Brain microvascular endothelial cell (primary cell): Measurements from ENCODE around the gene FOXA1.

Source experiments
- DNase-seq: peaks from one replicate; pipeline ENCODE4 v3.0.0-alpha.2; 2020
- H3K27ac ChIP-seq: fragments of 250-450 bp; sonication (Bioruptor Pico); 2 replicates; pipeline ENCODE4 v1.5.1; 2020; ENCODE audit warnings: mild to moderate bottlenecking, moderate library complexity
- H3K27me3 ChIP-seq: fragments of 250-450 bp; sonication (Bioruptor Pico); replicated peaks from 2 replicates; pipeline ENCODE4 v1.5.1; 2020; ENCODE audit warnings: mild to moderate bottlenecking
- H3K36me3 ChIP-seq: fragments of 250-450 bp; sonication (Bioruptor Pico); replicated peaks from 2 replicates; pipeline ENCODE4 v1.5.1; 2020; ENCODE audit warnings: mild to moderate bottlenecking
- H3K4me3 ChIP-seq: 2 replicates; pipeline ENCODE4 v1.5.1; 2011; ENCODE audit warnings: low read depth, mild to moderate bottlenecking, control low read depth, low read length, moderate library complexity
- in situ Hi-C: cut with HindIII; loops from 2 replicates; pipeline ENCODE4 v1.10.0; 2017; ENCODE audit warnings: low sequenced_read_pairs, low pct_ligation_motif_present
- TF ChIP-seq, protein P1 (sequence below): IDR thresholded peaks from 2 replicates; pipeline ENCODE4 v1.5.1; 2011; ENCODE audit warnings: low read depth, mild to moderate bottlenecking, moderate library complexity, low read length, control low read depth, inconsistent platforms; ENCODE audit errors: missing control alignments

Gene FOXA1

DNA sequence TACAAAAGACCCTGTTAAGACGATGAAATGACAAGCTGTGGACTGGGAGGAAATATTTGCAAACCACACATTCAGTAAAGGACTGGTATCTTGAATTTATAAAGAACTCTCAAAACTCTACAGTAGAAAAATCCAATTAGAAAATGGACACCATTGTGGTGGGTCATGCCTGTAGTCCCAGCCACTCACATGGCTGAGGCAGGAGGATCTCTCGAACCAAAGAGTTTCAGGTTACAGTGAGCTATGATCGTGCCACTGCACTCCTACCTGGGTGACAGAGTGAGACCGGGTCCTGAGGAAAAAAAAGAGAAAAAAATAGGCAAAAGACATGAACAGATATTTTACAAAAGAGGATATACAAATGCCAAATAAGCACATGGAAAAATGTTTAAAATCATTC lies 42.3 kb upstream of the FOXA1 start:
- TF ChIP-seq, protein P1, sequence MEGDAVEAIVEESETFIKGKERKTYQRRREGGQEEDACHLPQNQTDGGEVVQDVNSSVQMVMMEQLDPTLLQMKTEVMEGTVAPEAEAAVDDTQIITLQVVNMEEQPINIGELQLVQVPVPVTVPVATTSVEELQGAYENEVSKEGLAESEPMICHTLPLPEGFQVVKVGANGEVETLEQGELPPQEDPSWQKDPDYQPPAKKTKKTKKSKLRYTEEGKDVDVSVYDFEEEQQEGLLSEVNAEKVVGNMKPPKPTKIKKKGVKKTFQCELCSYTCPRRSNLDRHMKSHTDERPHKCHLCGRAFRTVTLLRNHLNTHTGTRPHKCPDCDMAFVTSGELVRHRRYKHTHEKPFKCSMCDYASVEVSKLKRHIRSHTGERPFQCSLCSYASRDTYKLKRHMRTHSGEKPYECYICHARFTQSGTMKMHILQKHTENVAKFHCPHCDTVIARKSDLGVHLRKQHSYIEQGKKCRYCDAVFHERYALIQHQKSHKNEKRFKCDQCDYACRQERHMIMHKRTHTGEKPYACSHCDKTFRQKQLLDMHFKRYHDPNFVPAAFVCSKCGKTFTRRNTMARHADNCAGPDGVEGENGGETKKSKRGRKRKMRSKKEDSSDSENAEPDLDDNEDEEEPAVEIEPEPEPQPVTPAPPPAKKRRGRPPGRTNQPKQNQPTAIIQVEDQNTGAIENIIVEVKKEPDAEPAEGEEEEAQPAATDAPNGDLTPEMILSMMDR = no peak
- Histone ChIP-seq H3K27ac (no peak overlapping the region), H3K36me3 (no peaks in the 10 kb centered on the region), H3K27me3 (no peaks in the 10 kb centered on the region), H3K4me3 (no peak overlapping the region)
- DNase-seq = no peak
- in situ Hi-C loops = no loop called here

DNA sequence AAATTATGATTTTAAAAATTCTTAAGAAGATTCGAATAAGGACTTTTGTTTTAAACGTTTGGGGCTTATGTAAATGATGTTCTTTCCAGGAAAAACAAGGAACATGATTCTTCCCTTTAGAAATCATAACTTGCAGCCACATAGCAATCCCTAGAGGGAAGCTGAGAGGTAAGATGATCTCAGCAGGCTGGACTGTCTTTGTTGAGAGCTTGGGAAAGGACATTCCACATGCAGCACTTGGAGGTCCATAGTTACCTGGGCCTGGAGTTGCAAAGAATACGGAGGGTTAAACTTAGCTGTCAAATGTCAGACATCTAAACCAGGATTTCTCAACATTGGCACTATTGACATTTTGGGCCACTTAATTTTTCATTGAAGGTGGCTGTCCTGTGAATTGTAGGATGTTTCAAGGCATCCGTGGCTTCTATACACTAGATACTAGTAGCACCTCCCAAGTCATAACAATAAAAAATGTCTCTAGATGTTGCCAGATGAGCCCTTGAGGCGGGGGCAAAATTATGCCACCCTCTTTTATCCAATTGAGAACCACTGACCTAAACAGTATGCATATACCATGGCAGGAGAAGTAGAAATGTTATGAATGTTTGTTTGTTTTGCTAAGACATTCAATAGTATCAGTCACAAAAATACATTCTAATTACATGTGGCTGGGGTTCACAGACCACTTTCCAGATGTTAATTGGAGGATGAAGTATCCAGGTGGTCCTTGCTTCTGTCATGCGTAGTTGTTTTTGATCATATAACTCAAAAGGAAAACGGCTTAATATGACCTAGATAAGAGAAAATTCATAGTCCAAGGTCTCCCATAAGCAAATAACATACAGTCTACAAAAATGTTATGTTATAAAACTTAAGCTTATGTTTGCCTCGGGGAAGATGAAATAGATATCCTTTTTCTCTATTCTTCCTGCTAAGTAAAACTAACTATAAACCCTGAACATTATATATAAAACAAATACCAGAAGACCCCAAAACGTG lies 30.8 kb upstream of the FOXA1 start:
- no peaks in the 10 kb centered on the region for H3K27me3 ChIP-seq
- no peak overlapping the region for H3K4me3 ChIP-seq
- H3K36me3 ChIP-seq = no peaks in the 10 kb centered on the region
- H3K27ac ChIP-seq = no peak overlapping the region
- TF ChIP-seq, protein P1 = no peak
- in situ Hi-C loops = no loop called here
- peak; percentile 17 for DNase-seq

DNA sequence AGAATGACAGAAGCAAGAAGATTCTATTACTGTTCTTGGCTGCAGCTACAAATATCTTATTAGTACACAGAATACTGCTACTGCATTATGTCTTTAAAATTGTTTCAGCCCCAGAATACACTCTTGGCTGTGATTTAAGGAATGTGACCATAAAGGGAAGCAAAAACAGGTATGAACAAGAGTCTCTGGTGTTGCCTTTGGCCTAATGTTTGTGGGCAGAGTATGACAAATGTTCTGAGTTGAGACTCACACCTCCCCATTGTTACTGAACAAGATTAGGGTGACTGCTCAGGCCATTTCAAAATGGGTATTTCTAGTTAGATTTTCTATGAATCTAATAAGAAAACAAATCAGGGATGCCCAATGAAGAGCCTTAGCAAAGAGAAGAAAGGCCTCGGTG lies 28.9 kb upstream of the FOXA1 start:
- no peaks in the 10 kb centered on the region for H3K27me3 ChIP-seq
- H3K27ac ChIP-seq = no peak overlapping the region
- in situ Hi-C loops = no loop called here
- H3K4me3 ChIP-seq = no peak overlapping the region
- no peak for DNase-seq
- TF ChIP-seq, protein P1 = no peak
- H3K36me3 ChIP-seq = no peaks in the 10 kb centered on the region

DNA sequence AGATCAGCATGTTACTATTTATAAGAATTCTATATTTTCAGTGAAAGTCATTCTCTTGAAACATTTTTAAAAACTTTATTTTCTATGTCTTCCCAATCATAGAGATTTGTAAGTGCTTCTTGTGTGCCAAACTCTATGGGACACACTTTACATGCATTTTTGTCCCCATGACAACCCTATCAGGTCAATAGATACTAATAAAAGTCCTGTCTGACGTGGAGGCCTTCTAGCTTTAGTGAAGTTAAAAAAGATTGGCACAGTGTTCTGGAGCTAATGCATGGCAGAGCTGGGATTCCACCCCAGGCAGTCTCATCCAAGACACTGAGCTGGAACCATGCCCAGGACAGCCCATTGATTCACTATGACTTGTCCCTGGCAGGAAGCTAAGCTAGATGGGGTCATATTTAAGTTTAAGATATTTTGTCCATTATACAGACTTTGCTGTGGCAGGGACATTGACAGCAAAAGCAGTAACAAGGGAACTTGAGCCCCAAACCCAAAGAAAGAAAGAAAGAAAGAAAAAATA lies 28.4 kb upstream of the FOXA1 start:
- no peaks in the 10 kb centered on the region for H3K27me3 ChIP-seq
- no peak overlapping the region for H3K4me3 ChIP-seq
- peak overlapping the region; percentile 9 for H3K27ac ChIP-seq
- in situ Hi-C loops = no loop called here
- no peaks in the 10 kb centered on the region for H3K36me3 ChIP-seq
- DNase-seq = peak; percentile 90
- TF ChIP-seq, protein P1 = no peak

DNA sequence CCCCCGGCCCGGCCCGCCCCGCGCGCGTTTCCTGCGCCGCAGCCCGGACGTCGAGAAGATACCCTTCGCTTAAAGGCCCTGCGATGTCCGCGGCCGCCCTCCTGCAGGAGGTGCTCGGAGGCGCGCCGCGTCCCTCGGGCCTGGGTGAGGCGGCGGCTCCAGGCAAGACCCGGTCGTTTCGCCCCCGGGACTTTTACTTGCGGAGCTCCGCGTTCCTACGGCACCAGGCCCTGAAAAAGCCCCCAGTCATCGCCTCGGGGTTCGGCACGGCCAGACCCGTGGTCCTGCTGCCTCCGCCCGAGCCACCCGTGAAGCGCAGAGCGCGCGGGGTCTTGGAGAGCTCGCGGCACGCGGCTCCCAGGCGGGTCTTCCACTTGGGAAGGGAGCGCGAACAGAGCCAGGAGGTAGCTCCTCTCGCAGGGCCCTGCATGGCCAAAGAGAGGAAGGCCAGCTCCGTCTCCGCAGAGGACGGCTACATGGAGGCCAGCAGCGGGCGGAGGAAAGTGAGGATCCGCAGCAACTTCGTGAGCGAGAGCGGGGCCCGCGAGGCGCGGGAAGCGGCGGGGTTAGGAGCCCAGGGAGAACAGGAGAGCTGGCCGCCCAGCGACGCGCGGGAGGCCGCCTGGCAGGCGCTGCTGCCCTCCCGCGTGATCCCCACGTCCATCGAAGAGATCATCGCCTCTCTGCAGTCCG lies 27.3 kb upstream of the FOXA1 start:
- peak; percentile 16 for DNase-seq
- peak overlapping the region; percentile 49 for H3K4me3 ChIP-seq
- H3K36me3 ChIP-seq = no peaks in the 10 kb centered on the region
- TF ChIP-seq, protein P1 = no peak
- in situ Hi-C loops = no loop called here
- no peaks in the 10 kb centered on the region for H3K27me3 ChIP-seq
- peak overlapping the region; percentile 38 for H3K27ac ChIP-seq
